Measurements from ENCODE around the gene SCN7A.

- no peak for TF ChIP-seq POLR2AphosphoS5 (IDR thresholded peaks at IDR 0.05; ENCODE audit: low read depth, low read length)
- no peak for TF ChIP-seq REST (IDR thresholded peaks at IDR 0.05; ENCODE audit: insufficient read depth in 1 of 2, low read depth in 2 of 2, low read length in 2 of 2)
Measured at GRCh38 chr2:166424841-166425240, 69.2 kb downstream of the SCN7A start.

Data from PFSK-1 (cell line).